Vagina (tissue), 2 donors: ENCODE data around the gene YES1.

ENCODE experiments used
- POLR2A ChIP-seq, 2 donors: fragments of 450-650 bp; IDR thresholded peaks; one replicate each; pipeline ENCODE4 v1.6.1; 2017; ENCODE audit warnings: antibody characterized with exemption in 2 of 2, mild to moderate bottlenecking in 2 of 2, moderate library complexity in 2 of 2
- TF ChIP-seq, protein P1 (sequence below), 3 experiments: fragments of 450-650 bp in 2 of 3; fragments of 200-600 bp in 1 of 3; sonication (generic) in 1 of 3; IDR thresholded peaks; one replicate each; pipeline ENCODE4 v1.5.1; 2017 to 2019; ENCODE audit warnings: antibody characterized with exemption in 3 of 3, mild to moderate bottlenecking in 2 of 3, moderate library complexity in 2 of 3

- TF ChIP-seq POLR2A (IDR thresholded peaks at IDR 0.05): no peak
- TF ChIP-seq, protein P1, sequence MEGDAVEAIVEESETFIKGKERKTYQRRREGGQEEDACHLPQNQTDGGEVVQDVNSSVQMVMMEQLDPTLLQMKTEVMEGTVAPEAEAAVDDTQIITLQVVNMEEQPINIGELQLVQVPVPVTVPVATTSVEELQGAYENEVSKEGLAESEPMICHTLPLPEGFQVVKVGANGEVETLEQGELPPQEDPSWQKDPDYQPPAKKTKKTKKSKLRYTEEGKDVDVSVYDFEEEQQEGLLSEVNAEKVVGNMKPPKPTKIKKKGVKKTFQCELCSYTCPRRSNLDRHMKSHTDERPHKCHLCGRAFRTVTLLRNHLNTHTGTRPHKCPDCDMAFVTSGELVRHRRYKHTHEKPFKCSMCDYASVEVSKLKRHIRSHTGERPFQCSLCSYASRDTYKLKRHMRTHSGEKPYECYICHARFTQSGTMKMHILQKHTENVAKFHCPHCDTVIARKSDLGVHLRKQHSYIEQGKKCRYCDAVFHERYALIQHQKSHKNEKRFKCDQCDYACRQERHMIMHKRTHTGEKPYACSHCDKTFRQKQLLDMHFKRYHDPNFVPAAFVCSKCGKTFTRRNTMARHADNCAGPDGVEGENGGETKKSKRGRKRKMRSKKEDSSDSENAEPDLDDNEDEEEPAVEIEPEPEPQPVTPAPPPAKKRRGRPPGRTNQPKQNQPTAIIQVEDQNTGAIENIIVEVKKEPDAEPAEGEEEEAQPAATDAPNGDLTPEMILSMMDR (IDR thresholded peaks at IDR 0.05): no peak
These were observed 2.5 kb upstream of the YES1 start for GRCh38 chr18:814300-815084.
